IPS-20b (cell line): Measurements from ENCODE around the gene PARD3B.

Source experiments
- H3K27ac ChIP-seq: one replicate; pipeline ENCODE4 v1.5.1; 2013; ENCODE audit warnings: low read length
- H3K27me3 ChIP-seq: 2 replicates; pipeline ENCODE4 v1.6.1; 2013; ENCODE audit warnings: mild to moderate bottlenecking, low read length, inconsistent platforms; ENCODE audit not compliant: insufficient read depth
- H3K36me3 ChIP-seq: 2 replicates; pipeline ENCODE4 v1.6.1; 2013; ENCODE audit warnings: low read depth, mild to moderate bottlenecking, inconsistent platforms, low read length, moderate library complexity; ENCODE audit not compliant: insufficient read depth
- H3K4me1 ChIP-seq: 2 replicates; pipeline ENCODE4 v1.6.1; 2013; ENCODE audit warnings: mild to moderate bottlenecking, control low read depth, inconsistent platforms, low read length, moderate library complexity; ENCODE audit not compliant: insufficient read depth
- H3K4me3 ChIP-seq: 2 replicates; pipeline ENCODE4 v1.5.1; 2013; ENCODE audit warnings: mild to moderate bottlenecking, low read length, inconsistent platforms
- H3K9ac ChIP-seq: 2 replicates; pipeline ENCODE4 v1.6.1; 2013; ENCODE audit warnings: low read depth, mild to moderate bottlenecking, inconsistent platforms, low read length, moderate library complexity
- H3K9me3 ChIP-seq: 2 replicates; pipeline ENCODE4 v1.6.1; 2013; ENCODE audit warnings: mild to moderate bottlenecking, low read depth, low read length, inconsistent platforms; ENCODE audit not compliant: insufficient read depth

The PARD3B gene

DNA sequence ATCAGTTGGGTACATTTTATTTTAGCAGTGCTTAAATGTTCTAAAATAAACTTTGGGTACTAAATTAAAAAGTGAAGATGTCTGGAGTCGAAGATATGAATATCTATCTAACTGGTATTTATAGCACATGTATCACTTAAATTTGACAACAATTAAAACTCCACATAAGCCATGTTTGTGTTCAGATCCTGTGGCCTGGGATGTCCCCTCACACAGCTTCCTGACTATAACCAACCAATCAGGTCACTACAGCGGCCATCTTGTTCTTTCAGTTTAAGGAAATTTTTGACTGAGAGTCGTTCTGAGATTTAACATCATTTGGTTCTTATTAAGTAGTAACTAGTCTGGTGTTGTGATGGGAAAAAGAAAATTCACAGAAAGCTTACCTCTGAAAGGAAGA is 966.4 kb downstream of the PARD3B start:
- H3K9ac ChIP-seq, result no peak overlapping the region
- H3K4me3 ChIP-seq, result no peak overlapping the region
- no peak overlapping the region for H3K27ac ChIP-seq
- H3K9me3 ChIP-seq, result peaks cover 3% of the 10 kb centered on the region; the same call in 1 of the 2 replicates
- no peaks in the 10 kb centered on the region for H3K36me3 ChIP-seq
- no peaks in the 10 kb centered on the region for H3K27me3 ChIP-seq
- H3K4me1 ChIP-seq, result peaks cover 6% of the 10 kb centered on the region; the same call in 1 of the 2 replicates

DNA sequence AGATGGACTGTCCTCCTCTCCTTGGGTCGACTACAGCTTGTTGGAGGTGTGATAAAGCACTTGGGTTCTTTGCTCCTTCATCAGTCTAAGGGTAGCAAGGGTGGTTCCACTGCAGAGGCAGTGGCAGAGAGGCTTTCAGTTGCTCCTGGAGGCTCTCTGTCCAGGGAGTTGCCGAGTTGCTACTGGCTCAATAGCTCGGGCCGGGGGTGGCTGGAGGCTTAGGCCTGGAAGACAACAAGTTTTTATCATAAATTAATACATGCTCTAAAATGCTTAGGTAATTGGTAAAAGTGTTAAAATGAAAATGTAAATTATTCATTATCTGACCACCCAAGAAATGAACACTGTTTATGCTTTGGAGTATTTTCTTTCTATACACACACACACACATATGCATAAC is 975.0 kb downstream of the PARD3B start:
- no peak overlapping the region for H3K4me3 ChIP-seq
- H3K36me3 ChIP-seq, result no peaks in the 10 kb centered on the region

DNA sequence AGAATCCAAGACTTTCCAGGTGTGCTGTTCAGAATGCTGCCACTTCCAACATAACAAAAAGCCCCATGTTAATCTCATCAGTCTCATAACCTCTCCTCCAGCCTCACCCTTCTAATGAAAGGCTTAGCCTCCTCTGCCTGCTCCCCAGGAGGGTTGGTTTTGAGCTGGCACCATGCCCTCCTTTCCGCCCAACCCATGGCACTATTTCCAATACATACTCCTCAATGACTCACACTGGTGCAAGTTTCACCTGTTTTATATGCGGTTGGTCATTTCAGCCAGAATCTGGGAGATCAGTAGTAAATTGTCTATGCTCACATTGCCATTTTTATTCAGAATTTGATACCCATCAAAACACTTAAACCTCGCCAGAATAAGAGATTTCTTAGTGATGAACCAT is 979.4 kb downstream of the PARD3B start:
- Histone ChIP-seq H3K27ac (no peak overlapping the region), H3K4me3 (no peak overlapping the region), H3K4me1 (no peaks in the 10 kb centered on the region), H3K9me3 (no peaks in the 10 kb centered on the region), H3K9ac (no peak overlapping the region), H3K27me3 (no peaks in the 10 kb centered on the region), H3K36me3 (no peaks in the 10 kb centered on the region)

More for the DNA sequence above, 975.0 kb downstream of the PARD3B start:
- no peak overlapping the region for H3K9ac ChIP-seq
- H3K4me1 ChIP-seq, result no peaks in the 10 kb centered on the region
- H3K27me3 ChIP-seq, result no peaks in the 10 kb centered on the region
- H3K27ac ChIP-seq, result no peak overlapping the region
- peaks cover 10% of the 10 kb centered on the region for H3K9me3 ChIP-seq

DNA sequence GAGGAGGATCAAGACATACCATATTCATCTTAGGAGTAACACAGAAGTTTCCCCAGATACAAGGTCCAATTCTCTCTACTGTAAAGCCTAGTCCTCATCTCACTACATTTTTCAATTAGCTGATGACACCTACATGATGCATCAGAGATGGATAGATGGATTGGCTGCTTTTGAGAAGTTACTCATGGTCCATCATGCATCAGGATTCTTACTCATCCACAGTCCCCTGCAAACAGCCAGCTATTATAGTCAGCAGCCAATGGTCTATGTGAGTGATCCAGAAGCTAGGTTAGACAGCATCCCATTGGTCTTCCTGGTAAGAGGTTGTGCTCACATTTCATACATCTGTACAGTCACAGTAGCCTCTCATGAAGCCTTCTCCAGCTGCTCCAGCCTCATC is 982.5 kb downstream of the PARD3B start:
- H3K27ac ChIP-seq, result no peak overlapping the region
- peaks cover 4% of the 10 kb centered on the region; the same call in 1 of the 2 replicates for H3K4me1 ChIP-seq
- H3K9ac ChIP-seq, result no peak overlapping the region
- H3K27me3 ChIP-seq, result no peaks in the 10 kb centered on the region
- no peaks in the 10 kb centered on the region for H3K36me3 ChIP-seq
- H3K9me3 ChIP-seq, result no peaks in the 10 kb centered on the region
- no peak overlapping the region for H3K4me3 ChIP-seq

DNA sequence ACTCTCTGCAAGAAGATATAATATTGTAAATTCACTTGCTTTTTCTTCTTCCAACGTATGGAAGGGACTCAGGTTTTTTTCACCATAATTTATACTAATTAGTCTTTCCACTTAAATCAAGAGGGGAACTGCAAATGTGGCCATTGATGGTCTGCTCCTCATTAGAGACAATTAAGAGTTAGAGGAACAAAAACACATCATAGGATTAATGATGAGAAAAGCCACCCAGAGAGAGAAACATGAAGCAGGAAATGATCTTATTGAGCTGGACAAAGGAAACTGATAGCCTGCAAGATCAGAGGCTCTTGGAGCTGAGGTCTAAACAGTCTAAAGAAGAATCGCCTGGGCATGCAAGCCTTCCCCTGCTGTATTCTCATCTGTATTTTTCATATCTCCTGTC is 985.8 kb downstream of the PARD3B start:
- H3K4me3 ChIP-seq, result no peak overlapping the region
- no peak overlapping the region for H3K27ac ChIP-seq
- H3K27me3 ChIP-seq, result no peaks in the 10 kb centered on the region
- H3K9me3 ChIP-seq, result no peaks in the 10 kb centered on the region
- H3K4me1 ChIP-seq, result peaks cover 4% of the 10 kb centered on the region; the same call in 1 of the 2 replicates
- no peaks in the 10 kb centered on the region for H3K36me3 ChIP-seq
- H3K9ac ChIP-seq, result no peak overlapping the region

- Histone ChIP-seq H3K9ac (no peak overlapping the region), H3K4me3 (no peak overlapping the region), H3K9me3 (no peaks in the 10 kb centered on the region), H3K27ac (no peak overlapping the region), H3K4me1 (peaks cover 4% of the 10 kb centered on the region; the same call in 1 of the 2 replicates), H3K27me3 (no peaks in the 10 kb centered on the region), H3K36me3 (no peaks in the 10 kb centered on the region)
Measured at GRCh38 chr2:205531489-205532148, 986.3 kb downstream of the PARD3B start.

DNA sequence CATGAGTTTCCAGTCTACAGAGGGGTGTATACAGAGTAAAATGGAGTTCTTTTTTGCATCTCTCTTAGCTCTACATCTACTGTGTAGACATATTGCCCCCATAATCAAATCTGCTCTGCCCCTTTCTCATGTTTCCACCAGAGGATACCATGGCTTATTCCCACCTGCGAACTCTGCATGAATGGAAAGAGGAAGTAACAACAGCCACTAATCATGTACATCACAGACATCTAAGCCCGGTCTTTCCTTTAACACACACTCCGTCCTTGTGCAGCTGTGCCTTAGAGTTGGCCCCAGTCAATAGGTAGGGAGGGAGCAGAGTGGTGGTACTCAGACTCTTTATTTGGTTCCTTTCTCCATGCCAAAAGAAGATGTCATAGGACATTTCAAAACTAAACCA is 989.7 kb downstream of the PARD3B start:
- H3K4me3 ChIP-seq, result no peak overlapping the region
- H3K9ac ChIP-seq, result no peak overlapping the region
- no peaks in the 10 kb centered on the region for H3K9me3 ChIP-seq
- H3K4me1 ChIP-seq, result peaks cover 4% of the 10 kb centered on the region; the same call in 1 of the 2 replicates
- H3K36me3 ChIP-seq, result no peaks in the 10 kb centered on the region
- no peaks in the 10 kb centered on the region for H3K27me3 ChIP-seq
- no peak overlapping the region for H3K27ac ChIP-seq

- Histone ChIP-seq H3K9ac (no peak overlapping the region), H3K27ac (no peak overlapping the region), H3K4me1 (no peaks in the 10 kb centered on the region), H3K4me3 (no peak overlapping the region), H3K9me3 (no peaks in the 10 kb centered on the region), H3K36me3 (no peaks in the 10 kb centered on the region), H3K27me3 (no peaks in the 10 kb centered on the region)
Measured at GRCh38 chr2:205539603-205540002, 994.3 kb downstream of the PARD3B start.

DNA sequence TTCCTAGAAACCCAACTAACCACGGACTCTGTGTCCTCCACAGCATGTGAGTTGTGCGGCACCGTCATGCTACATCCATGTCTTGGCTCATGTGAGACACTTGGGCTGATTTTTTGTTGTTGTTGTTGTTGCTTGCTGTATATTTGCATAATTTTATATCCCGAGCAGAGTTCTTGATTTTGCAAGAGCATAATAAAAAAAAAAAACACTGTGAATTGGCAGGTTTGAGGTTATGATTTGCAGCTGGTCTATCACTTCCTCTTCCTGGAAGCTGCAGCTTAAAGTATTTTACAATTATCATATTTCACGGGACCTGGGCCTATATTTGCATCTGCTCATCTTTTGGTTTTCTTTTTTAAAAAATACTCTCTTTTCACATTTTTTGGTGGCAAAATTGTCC is 994.8 kb downstream of the PARD3B start:
- Histone ChIP-seq H3K4me1 (no peaks in the 10 kb centered on the region), H3K9ac (no peak overlapping the region), H3K4me3 (no peak overlapping the region), H3K27me3 (no peaks in the 10 kb centered on the region), H3K36me3 (no peaks in the 10 kb centered on the region), H3K9me3 (no peaks in the 10 kb centered on the region), H3K27ac (no peak overlapping the region)

DNA sequence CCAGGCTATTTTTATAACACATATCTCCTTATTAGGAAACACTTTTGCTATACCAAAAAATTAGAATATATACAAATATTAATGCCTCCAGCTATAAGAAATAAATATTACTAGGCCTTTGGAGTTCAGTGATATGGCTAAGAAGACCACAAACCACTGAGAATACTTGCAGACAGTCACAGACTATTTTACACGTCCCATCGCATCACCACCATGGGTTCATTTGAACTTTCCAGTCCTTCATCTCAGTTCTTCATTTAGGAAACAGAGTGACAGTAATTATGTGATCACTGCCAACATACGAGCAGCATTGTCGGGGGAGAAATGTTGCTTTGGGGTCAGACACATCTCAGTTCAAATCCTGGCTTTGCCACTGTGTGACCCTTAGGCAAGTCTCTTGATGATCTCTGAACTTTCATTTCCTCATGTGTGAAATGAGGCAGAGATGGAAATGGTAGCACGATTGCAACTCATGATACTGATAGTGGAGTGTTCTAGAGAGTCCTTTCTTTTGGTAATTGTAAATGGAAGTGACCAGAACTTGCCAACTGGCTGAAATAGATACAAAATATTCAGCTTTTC is 998.1 kb downstream of the PARD3B start:
- no peak overlapping the region for H3K4me3 ChIP-seq
- H3K9ac ChIP-seq, result no peak overlapping the region
- no peak overlapping the region for H3K27ac ChIP-seq
- H3K9me3 ChIP-seq, result no peaks in the 10 kb centered on the region
- H3K27me3 ChIP-seq, result no peaks in the 10 kb centered on the region
- no peaks in the 10 kb centered on the region for H3K36me3 ChIP-seq
- peaks cover 11% of the 10 kb centered on the region; the same call in 1 of the 2 replicates for H3K4me1 ChIP-seq

GRCh38 chr2:205543937-205544702 is 998.8 kb downstream of the PARD3B start:
- Histone ChIP-seq H3K9ac (no peak overlapping the region), H3K27ac (no peak overlapping the region), H3K9me3 (no peaks in the 10 kb centered on the region), H3K4me1 (peaks cover 11% of the 10 kb centered on the region; the same call in 1 of the 2 replicates), H3K4me3 (no peak overlapping the region), H3K27me3 (no peaks in the 10 kb centered on the region), H3K36me3 (no peaks in the 10 kb centered on the region)
